Neural cell (in vitro differentiated cells): ENCODE data around the gene FASTK. TPM values are rescaled to one million over a fixed set of nuclear protein-coding genes. Genes with fewer than 3 reads are reported as not detected.

Experiments
- H2AFZ ChIP-seq: fragments of 200-600, 300-800 bp; sonication (generic), shearing (Covaris generic); 2 replicates; pipeline ENCODE4 v1.6.0; 2014; ENCODE audit warnings: low read depth, mild to moderate bottlenecking, antibody characterized with exemption, low read length, moderate library complexity
- H3F3A ChIP-seq: fragments of 200-600 bp; shearing (Covaris generic); 2 replicates; pipeline ENCODE4 v1.6.1; 2016; ENCODE audit warnings: mild to moderate bottlenecking, moderate library complexity, mixed read lengths, antibody characterized with exemption, low read length; ENCODE audit not compliant: insufficient read depth, poor library complexity, severe bottlenecking
- H3K27ac ChIP-seq: fragments of 200-600, 300-800 bp; sonication (generic), shearing (Covaris generic); 2 replicates; pipeline ENCODE4 v1.5.1; 2014; ENCODE audit warnings: mild to moderate bottlenecking, low read length, moderate library complexity
- H3K27me3 ChIP-seq: fragments of 300-800, 200-600 bp; sonication (generic), shearing (Covaris generic); 2 replicates; pipeline ENCODE4 v1.6.0; 2014; ENCODE audit warnings: mild to moderate bottlenecking, low read depth, low read length, moderate library complexity; ENCODE audit not compliant: insufficient read depth
- H3K36me3 ChIP-seq: fragments of 300-800, 200-600 bp; sonication (generic), shearing (Covaris generic); 2 replicates; pipeline ENCODE4 v1.5.1; 2014; ENCODE audit warnings: mild to moderate bottlenecking, antibody characterized with exemption, low read length, moderate library complexity; ENCODE audit not compliant: insufficient read depth
- H3K4me2 ChIP-seq: fragments of 300-800, 200-600 bp; sonication (generic), shearing (Covaris generic); 2 replicates; pipeline ENCODE4 v1.6.0; 2014; ENCODE audit warnings: mild to moderate bottlenecking, low read length
- H3K4me3 ChIP-seq: fragments of 300-800, 200-600 bp; sonication (generic), shearing (Covaris generic); 2 replicates; pipeline ENCODE4 v1.5.1; 2014; ENCODE audit warnings: mild to moderate bottlenecking, low read length, moderate library complexity
- H3K79me2 ChIP-seq: fragments of 200-600 bp; shearing (Covaris generic); replicated peaks from 2 replicates; pipeline ENCODE4 v1.6.0; 2014; ENCODE audit warnings: mild to moderate bottlenecking, low read length, moderate library complexity; ENCODE audit not compliant: insufficient read depth
- H3K9ac ChIP-seq: fragments of 300-800, 200-600 bp; sonication (generic), shearing (Covaris generic); 2 replicates; pipeline ENCODE4 v1.6.1; 2016; ENCODE audit warnings: mild to moderate bottlenecking, low read length, mixed read lengths
- H3K9me2 ChIP-seq: fragments of 200-600 bp; shearing (Covaris generic); 2 replicates; pipeline ENCODE4 v1.6.1; 2016; ENCODE audit warnings: mild to moderate bottlenecking, low read length, mixed read lengths; ENCODE audit not compliant: insufficient read depth
- H3K9me3 ChIP-seq: fragments of 200-600, 300-800 bp; sonication (generic), shearing (Covaris generic); 2 replicates; pipeline ENCODE4 v1.6.1; 2016; ENCODE audit warnings: mild to moderate bottlenecking, mixed run types, low read length, moderate library complexity, mixed read lengths
- H4K20me1 ChIP-seq: fragments of 200-600 bp; shearing (Covaris generic); 2 replicates; pipeline ENCODE4 v1.6.1; 2016; ENCODE audit warnings: mild to moderate bottlenecking, mixed run types; ENCODE audit not compliant: insufficient read depth
- CTCF ChIP-seq: fragments of 450-650 bp; IDR thresholded peaks from 2 replicates; pipeline ENCODE4 v1.5.1; 2014; ENCODE audit warnings: antibody characterized with exemption, mild to moderate bottlenecking, moderate library complexity; ENCODE audit not compliant: poor library complexity, severe bottlenecking
- EP300 ChIP-seq: fragments of 450-650 bp; conservative IDR thresholded peaks from 2 replicates; pipeline ENCODE4 v1.6.1; 2014; ENCODE audit warnings: antibody characterized with exemption, mild to moderate bottlenecking, moderate library complexity; ENCODE audit not compliant: poor library complexity, severe bottlenecking
- EZH2 ChIP-seq: fragments of 200-600, 300-800 bp; shearing (Covaris generic), sonication (generic); IDR thresholded peaks from 2 replicates; pipeline ENCODE4 v1.6.1; 2014; ENCODE audit warnings: antibody characterized with exemption, low read length, borderline replicate concordance, mild to moderate bottlenecking; ENCODE audit not compliant: insufficient read depth, poor library complexity, severe bottlenecking
- MXI1 ChIP-seq: fragments of 450-650 bp; conservative IDR thresholded peaks from 2 replicates; pipeline ENCODE4 v1.6.1; 2014; ENCODE audit warnings: antibody characterized with exemption, mild to moderate bottlenecking; ENCODE audit not compliant: poor library complexity, severe bottlenecking
- POLR2AphosphoS5 ChIP-seq: IDR thresholded peaks from 2 replicates; pipeline ENCODE4 v1.6.1; 2012
- RAD21 ChIP-seq: fragments of 450-650 bp; conservative IDR thresholded peaks from 2 replicates; pipeline ENCODE4 v1.6.1; 2014; ENCODE audit warnings: antibody characterized with exemption, mild to moderate bottlenecking, moderate library complexity
- REST ChIP-seq: IDR thresholded peaks from 2 replicates; pipeline ENCODE4 v1.6.1; 2012; ENCODE audit warnings: borderline replicate concordance
- SMC3 ChIP-seq: fragments of 450-650 bp; conservative IDR thresholded peaks from 2 replicates; pipeline ENCODE4 v1.6.1; 2014; ENCODE audit warnings: antibody characterized with exemption, mild to moderate bottlenecking, moderate library complexity; ENCODE audit not compliant: poor library complexity
- TAF1 ChIP-seq: IDR thresholded peaks from 2 replicates; pipeline ENCODE4 v1.6.1; 2012; ENCODE audit warnings: low read depth
- polyA plus RNA-seq: library from polyadenylated mRNA; depleted of rRNA; stranded (reverse); fragments of >200 nt; gene quantifications from 2 replicates; pipeline ENCODE4 v1.2.3, GENCODE V29; 2014

Gene FASTK
- polyA plus RNA-seq, 1 donor from 2014 or later, result 147 TPM

GRCh38 chr7:151057506-151057988 is 23.1 kb downstream of the FASTK start, which contains the start of gene CDK5:
Gene CDK5, minus strand, starts transcription at chr7:151057897. Its CDS starts 49 bp downstream, at chr7:151057848.
- H3K27ac ChIP-seq, result peak within 1 kb of the TSS; percentile 95
- TF ChIP-seq RAD21 (peak; percentile 28), TAF1 (peak; percentile 28), MXI1 (no peak)
- H3K27me3 ChIP-seq, result peaks cover 7% of the 10 kb centered on the region
- H3K4me3 ChIP-seq, result peak within 1 kb of the TSS; percentile 92
- peaks cover 6% of the 10 kb centered on the region for H3F3A ChIP-seq
- H3K9me2 ChIP-seq, result no peaks in the 10 kb centered on the region
- H4K20me1 ChIP-seq, result no peaks in the 10 kb centered on the region
- peak within 1 kb of the TSS; percentile 94 for H3K4me2 ChIP-seq
- H3K9me3 ChIP-seq, result no peaks in the 10 kb centered on the region
- no peaks in the 10 kb centered on the region for H3K79me2 ChIP-seq
- peak within 1 kb of the TSS; percentile 84 for H2AFZ ChIP-seq
- peak within 1 kb of the TSS; percentile 88 for H3K9ac ChIP-seq
- no peaks in the 10 kb centered on the region for H3K36me3 ChIP-seq

GRCh38 chr7:151056666-151057505 is 23.7 kb downstream of the FASTK start:
- Histone ChIP-seq H4K20me1 (no peaks in the 10 kb centered on the region), H3K79me2 (no peaks in the 10 kb centered on the region), H3K9ac (peak overlapping the region; percentile 78), H3K27me3 (peaks cover 11% of the 10 kb centered on the region), H2AFZ (peak overlapping the region; percentile 52), H3K27ac (peak overlapping the region; percentile 61), H3K9me3 (no peaks in the 10 kb centered on the region), H3K4me3 (peak overlapping the region; percentile 92), H3K9me2 (no peaks in the 10 kb centered on the region), H3K4me2 (peak overlapping the region; percentile 94), H3F3A (peaks cover 6% of the 10 kb centered on the region), H3K36me3 (no peaks in the 10 kb centered on the region)
- no peak for TF ChIP-seq MXI1
- TF ChIP-seq POLR2AphosphoS5, result no peak
- no peak for TF ChIP-seq CTCF
- TF ChIP-seq TAF1, result no peak
- TF ChIP-seq SMC3, result no peak
- no peak for TF ChIP-seq RAD21
- no peak for TF ChIP-seq EZH2
- TF ChIP-seq REST, result no peak
- no peak for TF ChIP-seq EP300
